Body of pancreas (tissue), 4 donors: ENCODE measurements around the gene TBC1D19. TPM values are rescaled to one million over a fixed set of nuclear protein-coding genes. Genes with fewer than 3 reads are reported as not detected.
A peak's percentile ranks its signal among the peaks of the same experiment; 100 is the strongest.

Source experiments
- ATAC-seq: fragments of 150-250 bp; one replicate; pipeline ENCODE4 v1.9.1; 2016
- DNase-seq, 4 donors: peaks; one replicate each; pipeline ENCODE4 v3.0.0-alpha.2; 2019
- H3K27ac ChIP-seq, 4 donors: fragments of 200-600 bp; sonication (generic); 1 replicate in 3 of 4; 2 replicates in 1 of 4; pipeline versions ENCODE4 v1.5.1 to v1.6.1; 2016 to 2019; ENCODE audit warnings: mild to moderate bottlenecking in 1 of 4, mixed read lengths in 1 of 4, moderate library complexity in 1 of 4
- H3K27me3 ChIP-seq, 2 donors: fragments of 200-600 bp; sonication (generic); one replicate each; pipeline ENCODE4 v1.6.0; 2016; ENCODE audit warnings: mild to moderate bottlenecking in 1 of 2
- H3K36me3 ChIP-seq, 2 donors: fragments of 200-600 bp; sonication (generic); replicated peaks in 1 of 2; 2 replicates each; pipeline ENCODE4 v1.5.1; 2016; ENCODE audit warnings: low read depth in 2 of 2; ENCODE audit not compliant: insufficient read depth in 1 of 2
- H3K4me1 ChIP-seq: fragments of 200-600 bp; sonication (generic); one replicate; pipeline ENCODE4 v1.6.0; 2016
- H3K4me3 ChIP-seq, 2 donors: fragments of 200-600 bp; sonication (generic); 1 replicate in 1 of 2; 2 replicates in 1 of 2; pipeline ENCODE4 v1.5.1; 2016 to 2019
- H3K9me3 ChIP-seq, 3 donors: fragments of 200-600 bp; sonication (generic); 1 replicate in 2 of 3; 2 replicates in 1 of 3; pipeline ENCODE4 v1.5.1; 2016
- CTCF ChIP-seq, 7 experiments: fragments of 450-650 bp in 4 of 7; fragments of 200-600 bp in 3 of 7; sonication (generic) in 3 of 7; IDR thresholded peaks; one replicate each; pipeline ENCODE4 v1.5.1; 2016 to 2019; ENCODE audit warnings: antibody characterized with exemption in 7 of 7
- POLR2A ChIP-seq, 3 donors: fragments of 450-650 bp; IDR thresholded peaks; one replicate each; pipeline ENCODE4 v1.6.1; 2016; ENCODE audit warnings: antibody characterized with exemption in 3 of 3, mild to moderate bottlenecking in 2 of 3
- WGBS, 2 donors: methylation state at CpG; one replicate each; pipeline ENCODE4 v1.1.5; 2017; 5-methylcytosine and 5-hydroxymethylcytosine counted together
- intact Hi-C: fragments of 100-400 bp; cut with DNase I; formaldehyde crosslinking; loops from one replicate; pipeline ENCODE4 v1.15.1; 2023
- total RNA-seq, 2 donors: library from RNA; depleted of rRNA; stranded (reverse); fragments of >200 nt; gene quantifications; one replicate each; pipeline ENCODE4 v1.1.0, GENCODE V29; 2016

The TBC1D19 gene
- total RNA-seq, 2 donors from 2014 or later = 22.8 to 30.7 TPM

DNA sequence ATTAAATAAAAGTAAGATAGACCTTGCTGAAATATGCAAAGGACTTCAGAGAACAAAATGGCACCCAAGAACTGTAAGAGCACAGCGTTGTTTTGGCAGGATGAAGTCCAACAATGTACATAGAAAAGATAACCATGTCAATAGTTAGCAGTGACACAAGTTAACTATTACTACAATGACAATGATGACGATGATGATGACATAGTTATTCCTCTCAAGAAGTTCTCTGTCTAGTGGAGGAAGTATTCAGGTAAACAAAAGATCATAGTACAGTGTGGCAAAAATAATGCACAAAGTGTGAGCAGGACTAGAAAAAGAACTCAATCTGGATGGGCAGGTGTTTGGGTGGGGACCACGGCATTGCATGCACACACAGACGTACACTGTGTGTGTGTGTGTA lies 201.4 kb downstream of the TBC1D19 start:
- DNase-seq (no peak), ATAC-seq (no peak)
- H3K27ac ChIP-seq = no peak overlapping the region
- H3K4me3 ChIP-seq = no peak overlapping the region
- no peaks in the 10 kb centered on the region for H3K36me3 ChIP-seq
- H3K9me3 ChIP-seq = no peaks in the 10 kb centered on the region
- no peaks in the 10 kb centered on the region for H3K27me3 ChIP-seq
- intact Hi-C loops = no loop called here
- TF ChIP-seq POLR2A (IDR thresholded peaks at IDR 0.05) (no peak), CTCF (IDR thresholded peaks at IDR 0.05) (no peak)
- peaks cover 12% of the 10 kb centered on the region for H3K4me1 ChIP-seq
- WGBS, 2 donors = 76 to 80% methylated on average over 4 of the region's 4 CpGs

- TF ChIP-seq POLR2A (IDR thresholded peaks at IDR 0.05) = no peak
- TF ChIP-seq CTCF (IDR thresholded peaks at IDR 0.05) = no peak
These were observed 201.9 kb downstream of the TBC1D19 start for GRCh38 chr4:26785810-26786209.

DNA sequence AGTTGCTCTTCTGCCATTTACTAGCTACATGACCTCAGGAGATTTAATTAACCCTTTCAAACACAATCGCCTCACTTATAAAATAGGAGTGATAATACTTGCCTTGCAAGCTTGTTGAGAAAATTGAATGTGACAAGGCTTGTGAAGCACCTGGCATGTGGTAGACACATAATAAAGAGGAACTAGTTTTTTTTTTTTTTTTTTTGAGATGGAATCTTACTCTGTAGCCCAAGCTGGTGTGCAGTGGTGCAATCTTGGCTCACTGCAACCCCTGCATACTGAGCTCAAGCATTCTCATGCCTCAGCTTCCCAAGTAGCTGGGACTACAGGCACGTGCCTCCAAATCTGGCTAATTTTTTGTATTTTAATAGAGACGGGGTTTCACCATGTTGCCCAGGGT lies 203.0 kb downstream of the TBC1D19 start:
- Histone ChIP-seq H3K27ac (no peak overlapping the region), H3K27me3 (no peaks in the 10 kb centered on the region), H3K4me3 (no peak overlapping the region), H3K4me1 (peaks cover 12% of the 10 kb centered on the region), H3K36me3 (no peaks in the 10 kb centered on the region), H3K9me3 (no peaks in the 10 kb centered on the region)
- ATAC-seq = no peak
- 62 to 75% methylated on average over 3 of the region's 3 CpGs for WGBS, 2 donors
- TF ChIP-seq POLR2A (IDR thresholded peaks at IDR 0.05) (no peak), CTCF (IDR thresholded peaks at IDR 0.05) (no peak)
- no peak for DNase-seq
- intact Hi-C loops = no loop called here

More at GRCh38 chr4:26785810-26786209, 201.9 kb downstream of the TBC1D19 start:
- intact Hi-C loops = no loop called here
- Histone ChIP-seq H3K27me3 (no peaks in the 10 kb centered on the region), H3K36me3 (no peaks in the 10 kb centered on the region), H3K9me3 (no peaks in the 10 kb centered on the region), H3K4me3 (no peak overlapping the region), H3K4me1 (peaks cover 12% of the 10 kb centered on the region), H3K27ac (no peak overlapping the region)
- ATAC-seq = no peak
- 75 to 88% methylated on average over 1 to 2 of the region's 2 CpGs for WGBS, 2 donors
- no peak for DNase-seq

DNA sequence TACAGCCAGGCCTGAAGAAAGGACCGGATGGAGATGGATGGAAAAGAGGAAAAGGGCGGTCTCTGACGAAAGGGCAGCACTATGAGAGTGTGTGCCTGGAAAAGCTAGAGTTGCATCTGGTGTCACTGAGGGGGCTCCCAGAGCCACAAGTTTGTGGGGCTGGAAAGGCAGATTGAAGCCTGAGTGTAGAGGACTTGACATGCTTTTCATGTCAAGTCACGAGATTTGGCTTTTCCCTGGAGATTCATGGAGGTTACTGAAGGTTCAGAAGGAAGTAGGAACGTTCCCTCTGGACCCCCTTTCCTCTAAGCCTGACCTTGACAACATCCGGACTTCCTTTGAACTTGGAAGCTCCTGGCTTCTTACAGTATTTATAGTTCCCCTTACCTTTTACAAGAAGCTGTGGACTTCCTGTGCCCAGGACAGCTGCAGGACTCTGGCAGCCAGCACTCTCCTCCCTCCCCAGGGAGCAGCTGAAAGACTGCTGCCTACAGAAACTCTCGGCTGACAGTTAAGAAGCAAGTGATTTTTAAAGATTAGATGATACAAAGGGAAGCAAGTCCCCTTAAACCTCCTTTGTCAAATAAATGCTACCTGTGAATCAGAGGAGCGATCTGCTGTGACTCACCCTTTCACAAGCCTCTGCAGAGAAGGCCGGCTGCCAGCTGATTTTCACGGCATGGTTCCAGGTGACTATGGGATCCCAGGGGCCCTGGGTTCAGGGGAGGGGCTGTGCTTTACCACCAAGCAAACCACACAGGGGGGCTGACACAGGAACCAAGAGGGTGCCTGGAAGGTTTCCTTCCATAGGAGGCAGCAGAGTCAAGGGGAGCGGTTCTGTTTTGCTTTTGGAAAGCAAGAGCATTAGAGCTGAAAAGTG lies 203.8 kb downstream of the TBC1D19 start:
- Histone ChIP-seq H3K27me3 (no peaks in the 10 kb centered on the region), H3K4me3 (no peak overlapping the region), H3K27ac (peak overlapping the region in 2 of 4 donors; percentile 2 to 6), H3K4me1 (peaks cover 12% of the 10 kb centered on the region), H3K9me3 (no peaks in the 10 kb centered on the region), H3K36me3 (no peaks in the 10 kb centered on the region)
- ATAC-seq (peak; percentile 64), DNase-seq (peak; percentile 51 to 73 (median 62))
- TF ChIP-seq CTCF (IDR thresholded peaks at IDR 0.05) = peak; percentile 9 to 57 (median 41)
- no peak for TF ChIP-seq POLR2A (IDR thresholded peaks at IDR 0.05)
- intact Hi-C loops = no loop called here
- 29 to 39% methylated on average over 11 of the region's 11 CpGs for WGBS, 2 donors
